IMR-90 (cell line): Measurements from ENCODE around the gene EIF4A3. TPM values are rescaled to one million over a fixed set of nuclear protein-coding genes. Genes with fewer than 3 reads are reported as not detected.

ENCODE experiments used
- ATAC-seq: fragments of 200-7000 bp; cut with Tn5 transposase; 2 replicates; pipeline ENCODE4 v1.9.1; 2020; ENCODE audit warnings: low read depth, mild to moderate bottlenecking, moderate library complexity
- BruUV-seq: library from RNA; stranded (reverse); fragments of 400-500 nt; replicated peaks from 2 replicates; lab custom pipeline; 2021; lab: Mats Ljungman, UMichigan
- CTCF ChIA-PET: fragments of 300-600 bp; formaldehyde crosslinking; extraction: SDS; loops from one replicate; lab custom pipeline; 2021; ENCODE audit warnings: antibody characterized with exemption; lab: Yijun Ruan, JAX
- POLR2A ChIA-PET: fragments of 300-600 bp; sonication (Branson Sonifier 250); formaldehyde crosslinking; loops from one replicate; lab custom pipeline; 2022; ENCODE audit warnings: antibody characterized with exemption; ENCODE audit not compliant: unreplicated experiment; lab: Charles Lee
- DNase-seq: peaks from one replicate; pipeline ENCODE4 v3.0.0; 2013
- H2AFZ ChIP-seq: replicated peaks from 2 replicates; pipeline ENCODE3; 2013; ENCODE audit warnings: low read length, mild to moderate bottlenecking; ENCODE audit not compliant: poor library complexity
- H2AK5ac ChIP-seq: 2 replicates; pipeline ENCODE4 v1.6.1; 2013; ENCODE audit warnings: low read depth, low read length, inconsistent platforms
- H2AK9ac ChIP-seq: replicated peaks from 2 replicates; pipeline ENCODE3; 2013; ENCODE audit warnings: mild to moderate bottlenecking, low read depth, low read length, moderate library complexity; ENCODE audit not compliant: poor library complexity
- H2BK120ac ChIP-seq: 2 replicates; pipeline ENCODE4 v1.6.1; 2013; ENCODE audit warnings: low read depth, low read length, inconsistent platforms
- H2BK15ac ChIP-seq: 3 replicates; pipeline ENCODE4 v1.6.1; 2013; ENCODE audit warnings: low read depth, low read length, inconsistent platforms
- H2BK20ac ChIP-seq: 2 replicates; pipeline ENCODE4 v1.6.1; 2013; ENCODE audit warnings: low read depth, mild to moderate bottlenecking, inconsistent platforms, low read length, moderate library complexity
- H2BK5ac ChIP-seq: 2 replicates; pipeline ENCODE4 v1.6.1; 2013; ENCODE audit warnings: mild to moderate bottlenecking, low read depth, low read length, inconsistent platforms; ENCODE audit not compliant: poor library complexity, severe bottlenecking
- H3K14ac ChIP-seq: replicated peaks from 2 replicates; pipeline ENCODE4 v1.6.1; 2013; ENCODE audit warnings: low read depth, low read length, inconsistent platforms
- H3K18ac ChIP-seq: 2 replicates; pipeline ENCODE4 v1.6.1; 2013; ENCODE audit warnings: low read depth, low read length, control low read depth
- H3K23ac ChIP-seq: 2 replicates; pipeline ENCODE4 v1.6.1; 2013; ENCODE audit warnings: low read depth, low read length, inconsistent platforms
- H3K27ac ChIP-seq: 2 replicates; pipeline ENCODE4 v1.5.1; 2013; ENCODE audit warnings: mild to moderate bottlenecking, control low read depth, low read length; ENCODE audit not compliant: insufficient read depth
- H3K27me3 ChIP-seq: 2 replicates; pipeline ENCODE4 v1.6.1; 2013; ENCODE audit warnings: low read length; ENCODE audit not compliant: control insufficient read depth, insufficient read depth
- H3K36me3 ChIP-seq: 2 replicates; pipeline ENCODE4 v1.6.1; 2013; ENCODE audit warnings: low read length, mixed read lengths; ENCODE audit not compliant: control insufficient read depth, insufficient read depth
- H3K4ac ChIP-seq: 2 replicates; pipeline ENCODE4 v1.6.1; 2013; ENCODE audit warnings: low read depth, low read length, inconsistent platforms
- H3K4me1 ChIP-seq: 2 replicates; pipeline ENCODE4 v1.6.1; 2013; ENCODE audit warnings: low read length, mixed read lengths; ENCODE audit not compliant: control insufficient read depth, insufficient read depth
- H3K4me2 ChIP-seq: 2 replicates; pipeline ENCODE4 v1.6.1; 2013; ENCODE audit warnings: low read depth, mild to moderate bottlenecking, control low read depth, low read length, moderate library complexity
- H3K4me3 ChIP-seq: 2 replicates; pipeline ENCODE4 v1.5.1; 2013; ENCODE audit warnings: low read depth, mild to moderate bottlenecking, control low read depth, low read length, moderate library complexity; ENCODE audit not compliant: insufficient read depth
- H3K56ac ChIP-seq: 2 replicates; pipeline ENCODE4 v1.6.1; 2013; ENCODE audit warnings: low read length, inconsistent platforms; ENCODE audit not compliant: insufficient read depth; ENCODE audit errors: extremely low read depth
- H3K79me1 ChIP-seq, 2 experiments: 2 replicates each; pipeline ENCODE4 v1.6.1; 2013; ENCODE audit warnings: low read length in 2 of 2, inconsistent platforms in 1 of 2, low read depth in 1 of 2
- H3K9ac ChIP-seq: 2 replicates; pipeline ENCODE4 v1.6.1; 2013; ENCODE audit warnings: low read depth, low read length, control low read depth
- H3K9me1 ChIP-seq: 2 replicates; pipeline ENCODE4 v1.6.1; 2013; ENCODE audit warnings: low read length, inconsistent platforms; ENCODE audit not compliant: insufficient read depth
- H3K9me3 ChIP-seq: 2 replicates; pipeline ENCODE4 v1.6.1; 2013; ENCODE audit warnings: low read length; ENCODE audit not compliant: control insufficient read depth, insufficient read depth
- H4K20me1 ChIP-seq: 2 replicates; pipeline ENCODE4 v1.6.1; 2013; ENCODE audit warnings: low read length, inconsistent platforms; ENCODE audit not compliant: insufficient read depth
- H4K5ac ChIP-seq: 2 replicates; pipeline ENCODE4 v1.6.1; 2013; ENCODE audit warnings: mild to moderate bottlenecking, low read depth, low read length, control low read depth
- H4K8ac ChIP-seq, 2 experiments: 2 replicates each; pipeline ENCODE4 v1.6.1; 2013; ENCODE audit warnings: low read depth in 2 of 2, low read length in 2 of 2, control low read depth in 1 of 2, inconsistent platforms in 1 of 2
- H4K91ac ChIP-seq: 2 replicates; pipeline ENCODE4 v1.6.1; 2013; ENCODE audit warnings: low read depth, low read length, inconsistent platforms; ENCODE audit not compliant: insufficient read depth
- BHLHE40 ChIP-seq: fragments of 150-350 bp; IDR thresholded peaks from 2 replicates; pipeline ENCODE4 v1.6.1; 2016; ENCODE audit warnings: mild to moderate bottlenecking, low read depth, low read length
- FOS ChIP-seq: fragments of 150-350 bp; IDR thresholded peaks from 2 replicates; pipeline ENCODE4 v1.6.1; 2016; ENCODE audit warnings: low read depth, low read length
- MXI1 ChIP-seq: IDR thresholded peaks from 2 replicates; pipeline ENCODE4 v1.6.1; 2012; ENCODE audit warnings: low read depth, mild to moderate bottlenecking, low read length, moderate library complexity, borderline replicate concordance
- POLR2A ChIP-seq: IDR thresholded peaks from 2 replicates; pipeline ENCODE4 v1.6.1; 2012; ENCODE audit warnings: mild to moderate bottlenecking, low read depth, low read length
- RAD21 ChIP-seq: IDR thresholded peaks from 2 replicates; pipeline ENCODE4 v1.6.1; 2012; ENCODE audit warnings: low read length, improper control_type of control experiment
- RFX5 ChIP-seq: IDR thresholded peaks from 2 replicates; pipeline ENCODE4 v1.8.0; 2012; ENCODE audit warnings: low read depth, mild to moderate bottlenecking, low read length, moderate library complexity
- SMC3 ChIP-seq: fragments of 150-350 bp; IDR thresholded peaks from 2 replicates; pipeline ENCODE4 v1.6.1; 2016; ENCODE audit warnings: low read depth, mild to moderate bottlenecking, antibody characterized with exemption, low read length, moderate library complexity
- WGBS, 2 experiments: methylation state at CpG; one replicate each; pipeline versions ENCODE4 v1.1.5 to v1.1.7; 2013; ENCODE audit warnings: missing lambda C conversion rate in 2 of 2; ENCODE audit not compliant: insufficient read length in 1 of 2; ENCODE audit errors: extremely low coverage in 2 of 2; 5-methylcytosine and 5-hydroxymethylcytosine counted together
- dilution Hi-C: fragments of 300-500 bp; cut with HindIII; formaldehyde crosslinking; loops from one replicate; pipeline ENCODE4 v1.14.3; 2018; ENCODE audit warnings: low sequenced_read_pairs; ENCODE audit not compliant: unreplicated experiment
- in situ Hi-C: fragments of 300-500 bp; cut with MboI; formaldehyde crosslinking; loops from 3 replicates; pipeline ENCODE4 v1.14.3; 2019; ENCODE audit warnings: low sequenced_read_pairs, inconsistent platforms, mixed read lengths
- intact Hi-C: fragments of 100-400 bp; cut with micrococcal nuclease; formaldehyde crosslinking; loops from 2 replicates; pipeline ENCODE4 v1.10.0; 2022
- polyA plus RNA-seq, 3 experiments: library from polyadenylated mRNA; depleted of rRNA; stranded (reverse); fragments of >200 nt; gene quantifications; 2 replicates each; pipeline ENCODE4 v1.2.3, GENCODE V29; 2012; ENCODE audit warnings: low replicate concordance in 1 of 3
- total RNA-seq: library from RNA; depleted of rRNA; stranded (reverse); fragments of >200 nt; gene quantifications from 2 replicates; pipeline ENCODE4 v1.2.3, GENCODE V29; 2012
- TF ChIP-seq, protein P1 (sequence below): fragments of 150-350 bp; IDR thresholded peaks from 2 replicates; pipeline ENCODE4 v1.6.1; 2016; ENCODE audit warnings: low read depth, mild to moderate bottlenecking, low read length, moderate library complexity, borderline replicate concordance

Gene EIF4A3
- total and polyA plus RNA-seq, 2 of the 4 experiments (the other 2 are of a cell fraction), result 85.3 to 97.1 TPM

DNA sequence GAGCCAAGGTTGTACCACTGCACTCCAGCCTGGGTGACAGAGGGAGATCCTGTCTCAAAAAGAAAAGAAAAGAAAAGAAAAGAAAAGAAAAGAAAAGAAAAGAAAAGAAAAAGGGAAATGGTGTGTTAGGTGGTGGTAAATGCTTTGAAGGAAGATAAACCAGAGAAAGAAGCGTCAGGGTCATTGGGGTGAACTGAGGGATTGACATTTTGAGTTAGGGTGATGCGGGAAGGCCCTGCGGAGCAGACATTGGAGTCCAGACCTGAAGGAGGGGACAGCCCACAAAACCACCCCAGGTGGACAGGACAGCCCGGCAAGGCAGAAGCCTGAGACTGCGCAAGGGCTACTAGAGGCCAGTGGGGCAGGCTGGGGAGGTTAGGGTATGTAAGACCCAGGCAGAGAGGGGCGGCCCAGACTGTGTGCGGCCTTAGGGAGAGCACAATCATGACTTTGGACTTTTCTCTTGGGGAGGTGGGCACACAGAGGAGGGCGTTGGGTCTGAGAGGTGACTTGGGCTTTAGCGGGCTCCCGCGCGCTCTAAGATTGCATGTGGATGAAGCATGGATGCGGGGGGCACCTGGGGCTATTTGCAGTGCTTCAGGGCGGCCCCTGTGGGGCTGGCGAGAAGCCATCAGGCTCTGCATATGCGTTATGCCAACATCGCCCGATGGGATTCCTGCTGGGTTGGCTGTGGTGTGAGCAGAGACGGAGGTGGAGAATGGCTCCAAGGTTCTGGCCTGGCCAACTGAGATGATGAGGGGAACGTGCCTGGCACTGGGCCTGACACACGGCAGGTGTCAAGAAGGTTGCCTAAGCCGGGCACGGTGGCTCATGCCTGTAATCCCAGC lies 48.9 kb downstream of the EIF4A3 start:
- TF ChIP-seq, protein P1, sequence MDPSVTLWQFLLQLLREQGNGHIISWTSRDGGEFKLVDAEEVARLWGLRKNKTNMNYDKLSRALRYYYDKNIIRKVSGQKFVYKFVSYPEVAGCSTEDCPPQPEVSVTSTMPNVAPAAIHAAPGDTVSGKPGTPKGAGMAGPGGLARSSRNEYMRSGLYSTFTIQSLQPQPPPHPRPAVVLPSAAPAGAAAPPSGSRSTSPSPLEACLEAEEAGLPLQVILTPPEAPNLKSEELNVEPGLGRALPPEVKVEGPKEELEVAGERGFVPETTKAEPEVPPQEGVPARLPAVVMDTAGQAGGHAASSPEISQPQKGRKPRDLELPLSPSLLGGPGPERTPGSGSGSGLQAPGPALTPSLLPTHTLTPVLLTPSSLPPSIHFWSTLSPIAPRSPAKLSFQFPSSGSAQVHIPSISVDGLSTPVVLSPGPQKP, result no peak
- TF ChIP-seq RFX5 (no peak), BHLHE40 (no peak), MXI1 (no peak), FOS (no peak), SMC3 (no peak), RAD21 (no peak), POLR2A (no peak)
- Histone ChIP-seq H2BK5ac (no peak overlapping the region), H3K27ac (no peak overlapping the region), H3K4ac (no peak overlapping the region), H3K56ac (no peak overlapping the region), H3K36me3 (no peaks in the 10 kb centered on the region), H4K20me1 (no peaks in the 10 kb centered on the region), H3K18ac (no peak overlapping the region), H3K9me1 (peaks cover 8% of the 10 kb centered on the region), H3K4me1 (peaks cover 6% of the 10 kb centered on the region), H3K14ac (no peak overlapping the region), H3K9me3 (no peaks in the 10 kb centered on the region), H4K91ac (no peak overlapping the region), H2AFZ (no peak overlapping the region), H2AK5ac (no peak overlapping the region), H3K4me2 (no peak overlapping the region), H3K79me1 (peaks cover 0 to 14% of the 10 kb centered on the region in 2 experiments; a peak in 3 of 4 replicates), H4K5ac (no peak overlapping the region), H3K4me3 (no peak overlapping the region), H2BK20ac (no peak overlapping the region), H2AK9ac (no peak overlapping the region), H3K9ac (no peak overlapping the region), H2BK120ac (no peak overlapping the region), H2BK15ac (no peak overlapping the region), H4K8ac (no peak overlapping the region), H3K27me3 (no peaks in the 10 kb centered on the region), H3K23ac (no peak overlapping the region)
- BruUV-seq, result no TSS peak
- intact Hi-C loops, result no loop called here
- POLR2A ChIA-PET, result no interaction called here
- 85% methylated on average over 13 of the region's 23 CpGs; no CpG with 5 or more reads in 1 of the 2 experiments for WGBS, 2 experiments
- dilution Hi-C loops, result no loop called here
- in situ Hi-C loops, result no loop called here
- CTCF ChIA-PET, result no interaction called here
- ATAC-seq, result no peak
- DNase-seq, result no peak
